ENCODE results near the gene EXOC3L4.

EXOC3L4 gene

DNA sequence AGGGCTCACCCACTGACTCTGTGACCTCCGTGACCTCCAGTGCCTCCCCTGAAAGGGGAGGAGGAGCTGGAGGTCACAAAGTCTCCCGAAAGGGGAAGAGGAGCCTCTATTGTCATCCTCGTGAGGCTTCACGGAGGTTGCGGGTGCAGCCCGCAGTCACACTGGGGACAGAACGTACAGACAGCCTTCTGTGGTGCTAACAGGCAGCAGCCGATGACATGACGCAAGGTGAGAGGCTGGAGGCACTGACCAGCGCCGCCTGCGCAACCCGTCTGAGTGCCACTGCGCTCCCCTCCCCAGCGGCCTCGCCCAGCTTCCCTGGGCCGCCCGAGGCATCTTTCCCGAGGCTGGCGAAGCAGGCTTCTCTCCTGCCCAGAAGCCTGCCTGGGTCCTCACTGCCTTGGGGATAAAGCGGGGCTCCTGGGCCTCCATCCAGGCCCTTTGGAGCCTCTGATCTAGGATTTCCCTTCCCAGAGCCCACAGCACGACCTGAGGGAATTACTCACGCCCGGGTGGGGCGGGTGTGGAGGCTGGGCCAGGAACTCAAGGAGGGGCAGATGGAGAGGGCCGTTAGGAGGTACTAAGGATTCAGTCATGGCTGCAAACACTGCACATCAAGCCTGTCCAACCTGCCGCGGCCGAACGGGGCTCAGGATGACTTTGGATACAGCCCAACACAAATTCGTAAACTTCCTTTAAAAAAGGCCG lies 22.8 kb upstream of the EXOC3L4 start:
- DNase-seq: no peak

DNA sequence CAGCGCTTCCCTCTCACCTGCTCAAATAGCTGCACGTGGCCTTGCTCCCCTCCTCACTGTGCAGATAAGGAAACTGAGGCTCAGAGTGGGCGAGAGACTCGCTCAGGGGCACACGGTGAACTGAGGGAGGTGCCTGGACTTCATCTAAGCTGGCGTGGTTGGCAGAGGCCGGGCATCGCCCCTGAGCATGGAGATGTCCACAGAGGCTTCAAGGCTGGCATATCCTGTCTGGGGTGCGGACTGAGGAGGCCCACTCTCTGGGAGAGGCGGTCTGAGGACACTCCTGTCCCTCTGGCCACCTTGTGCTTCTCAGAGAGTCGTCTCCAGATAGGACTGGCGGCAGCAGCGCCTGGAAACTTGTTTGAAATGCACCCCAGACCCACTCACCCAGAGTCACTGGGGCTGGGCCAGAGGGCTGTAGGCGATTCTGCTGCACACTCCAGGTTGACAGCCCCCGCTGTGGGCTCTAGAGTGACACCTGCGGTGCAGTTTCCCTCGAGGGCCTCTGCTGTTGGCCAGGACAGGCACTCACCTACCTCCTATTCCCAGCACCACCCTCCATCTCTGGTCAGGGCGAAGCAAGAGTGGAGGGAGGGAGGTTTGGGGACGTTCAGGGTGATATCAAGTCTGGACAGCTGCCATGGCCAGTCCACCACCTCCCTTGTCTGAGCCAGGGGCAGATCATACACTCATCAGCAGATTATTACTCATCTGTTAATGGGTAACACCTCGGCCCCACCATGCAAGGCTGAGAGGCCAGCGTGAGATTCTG lies 21.7 kb upstream of the EXOC3L4 start:
- DNase-seq: no peak

DNA sequence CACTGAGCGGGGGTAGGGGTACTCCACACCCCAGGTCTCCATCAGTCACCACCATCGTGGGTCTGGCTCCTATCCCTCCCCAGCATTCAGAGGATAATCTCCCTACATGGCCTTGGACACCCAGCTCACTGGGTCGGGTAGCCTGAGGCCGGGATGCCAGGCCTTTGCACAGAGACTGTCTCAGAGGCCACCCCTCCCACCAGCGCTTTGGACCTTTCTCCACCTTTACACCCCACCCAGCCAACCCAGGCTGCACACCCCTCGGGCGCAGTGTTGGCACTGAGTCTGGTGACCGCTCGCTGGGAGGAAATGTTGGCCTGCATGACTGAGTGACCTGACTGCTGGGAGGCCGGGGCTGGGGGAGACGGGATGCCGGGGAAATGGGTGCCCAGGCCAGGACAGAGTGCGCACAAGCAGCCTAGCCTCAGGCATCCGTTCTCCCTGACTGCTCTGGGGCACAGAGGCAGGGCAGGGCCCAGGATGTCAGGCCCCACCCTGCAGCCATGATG lies 21.1 kb upstream of the EXOC3L4 start:
- DNase-seq: no peak

DNA sequence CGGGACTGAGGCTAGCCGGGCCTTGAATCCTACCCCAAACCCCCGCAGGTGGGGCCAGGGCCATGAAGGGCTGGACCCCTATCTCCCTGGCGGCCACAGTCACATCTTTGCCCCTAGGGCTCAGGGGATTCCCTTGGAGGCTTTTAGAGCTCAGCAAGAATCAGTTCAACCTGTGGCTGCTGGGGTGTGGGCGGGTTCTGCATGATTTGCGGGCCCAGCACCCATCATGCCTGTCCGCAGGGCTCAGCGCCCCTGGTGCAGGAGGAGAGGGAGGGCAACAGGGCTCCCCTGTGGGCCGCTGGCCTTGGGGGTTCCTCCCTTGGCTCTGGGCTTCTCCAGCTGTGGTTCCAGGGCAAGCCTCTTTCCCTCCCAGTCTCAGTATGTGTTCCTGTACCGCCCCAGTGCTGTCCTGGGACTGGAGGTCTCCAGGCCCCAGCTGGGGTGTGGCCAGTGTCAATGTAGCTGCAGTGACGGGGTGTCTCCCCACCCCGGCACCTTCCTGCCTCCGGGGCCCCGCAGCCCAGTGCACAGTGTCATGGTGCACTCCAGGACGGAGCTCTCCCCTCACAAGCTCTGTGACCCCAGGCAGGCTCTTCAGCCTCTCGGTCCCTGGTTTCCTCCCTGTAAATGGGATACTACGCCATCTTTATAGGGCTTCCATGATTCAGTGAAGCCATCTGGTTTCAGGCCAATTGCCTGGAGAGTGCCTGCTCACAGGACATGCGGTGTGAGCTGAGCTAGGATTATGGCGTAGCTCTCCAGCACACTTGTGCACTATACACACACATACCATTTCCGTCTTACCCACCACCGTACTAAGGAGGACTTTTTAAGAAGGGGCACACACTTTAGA lies 20.4 kb upstream of the EXOC3L4 start:
- no peak for DNase-seq

DNA sequence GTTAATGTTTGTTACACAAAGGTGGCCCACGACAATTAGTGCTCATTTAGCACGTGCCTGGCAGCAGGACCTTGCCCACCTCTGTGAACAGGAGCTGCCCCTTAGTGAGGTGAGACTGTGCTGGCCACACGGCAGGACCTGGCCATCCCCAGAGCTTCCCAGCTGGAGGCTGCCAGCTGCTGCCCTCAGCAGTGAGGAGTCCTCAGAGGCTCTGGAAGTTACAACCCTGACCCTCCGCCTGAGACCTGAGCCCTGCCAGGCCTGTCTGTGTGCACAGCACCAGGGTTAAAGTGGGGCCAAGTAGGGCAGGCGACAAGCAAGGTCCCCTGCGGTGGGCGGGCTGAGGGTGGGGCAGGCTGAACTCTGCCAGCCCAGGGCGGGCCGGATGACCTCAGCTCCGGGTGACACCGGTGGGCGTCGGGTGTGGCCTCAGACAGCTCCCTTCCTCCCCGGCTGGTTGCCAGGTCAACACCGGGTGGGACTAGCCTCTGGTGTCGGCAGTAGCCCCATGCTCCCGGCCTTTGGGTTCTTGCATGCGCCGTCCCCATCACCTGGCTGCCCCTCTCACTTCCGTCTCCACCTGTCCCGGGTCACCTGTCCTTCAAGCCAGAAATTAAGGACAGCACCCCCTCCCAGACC lies 19.7 kb upstream of the EXOC3L4 start:
- no peak for DNase-seq

DNA sequence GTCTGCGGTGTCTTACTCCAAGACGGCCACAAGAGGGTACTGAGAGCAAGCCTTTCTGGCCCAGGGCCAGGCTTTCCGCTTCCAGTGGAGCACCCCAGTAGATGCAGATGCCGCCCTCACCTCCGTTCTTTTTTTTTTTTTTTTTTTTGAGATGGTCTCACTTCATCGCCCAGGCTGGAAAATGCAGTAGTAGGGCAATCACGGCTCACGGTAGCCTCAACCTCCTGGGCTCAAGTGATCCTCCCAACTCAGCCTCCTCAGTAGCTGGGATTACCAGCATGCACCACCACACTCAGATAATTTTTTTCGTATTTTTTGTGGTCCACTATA lies 16.1 kb upstream of the EXOC3L4 start:
- DNase-seq: peak; percentile 58

DNA sequence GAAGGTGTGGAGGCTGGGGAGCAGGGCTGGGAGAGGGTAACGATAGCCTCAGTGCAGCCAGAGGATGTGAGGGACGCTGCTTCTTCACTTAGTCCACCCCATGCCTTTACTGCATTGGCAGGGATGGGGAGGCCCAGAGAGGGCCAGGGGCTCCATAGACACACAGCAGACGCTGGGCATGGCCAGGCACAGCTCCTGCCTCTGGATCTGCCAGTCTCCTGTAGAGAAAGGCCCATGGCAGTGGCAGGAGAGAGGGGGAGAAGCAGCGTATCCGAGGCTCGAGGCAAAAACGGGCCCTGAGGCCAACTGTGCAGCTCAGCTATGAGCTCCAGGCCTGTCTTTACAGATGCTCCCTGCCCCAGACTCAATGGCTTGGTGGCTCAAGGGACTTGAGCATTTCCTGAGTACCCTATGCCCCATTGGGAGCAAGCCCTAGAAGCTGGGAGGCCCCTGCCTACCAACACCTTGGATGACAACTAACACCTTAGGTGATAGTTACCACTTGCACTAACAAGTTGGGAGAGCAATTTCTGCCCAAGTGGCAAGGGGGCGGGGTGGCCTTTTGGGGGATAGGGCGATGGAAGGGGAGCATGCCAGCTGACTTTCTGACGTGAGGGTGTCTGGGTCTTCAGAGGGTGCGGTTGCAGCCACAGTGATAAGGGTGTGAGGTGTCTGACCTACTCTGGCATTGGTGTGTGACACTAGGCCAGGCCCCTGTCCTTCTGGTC lies 15.5 kb upstream of the EXOC3L4 start:
- DNase-seq: no peak

DNA sequence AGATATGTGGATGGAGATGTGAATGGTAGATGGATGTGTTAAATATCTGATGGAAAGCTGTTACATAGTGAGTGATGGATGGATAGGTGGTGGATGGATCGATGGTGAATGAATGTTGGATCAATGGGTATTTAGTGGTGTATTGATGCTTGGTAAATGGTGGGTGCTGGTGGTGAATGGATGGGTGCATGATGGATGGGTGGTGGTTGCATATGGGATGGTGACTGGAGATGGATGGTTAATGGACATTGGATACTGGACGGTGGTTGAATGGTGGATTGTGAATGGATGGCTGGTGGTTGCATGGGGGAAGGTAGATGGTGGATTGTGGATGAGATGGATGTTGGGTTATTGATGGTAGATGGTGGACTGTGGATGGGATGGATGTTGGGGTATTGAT lies 12.6 kb upstream of the EXOC3L4 start:
- no peak for DNase-seq

DNA sequence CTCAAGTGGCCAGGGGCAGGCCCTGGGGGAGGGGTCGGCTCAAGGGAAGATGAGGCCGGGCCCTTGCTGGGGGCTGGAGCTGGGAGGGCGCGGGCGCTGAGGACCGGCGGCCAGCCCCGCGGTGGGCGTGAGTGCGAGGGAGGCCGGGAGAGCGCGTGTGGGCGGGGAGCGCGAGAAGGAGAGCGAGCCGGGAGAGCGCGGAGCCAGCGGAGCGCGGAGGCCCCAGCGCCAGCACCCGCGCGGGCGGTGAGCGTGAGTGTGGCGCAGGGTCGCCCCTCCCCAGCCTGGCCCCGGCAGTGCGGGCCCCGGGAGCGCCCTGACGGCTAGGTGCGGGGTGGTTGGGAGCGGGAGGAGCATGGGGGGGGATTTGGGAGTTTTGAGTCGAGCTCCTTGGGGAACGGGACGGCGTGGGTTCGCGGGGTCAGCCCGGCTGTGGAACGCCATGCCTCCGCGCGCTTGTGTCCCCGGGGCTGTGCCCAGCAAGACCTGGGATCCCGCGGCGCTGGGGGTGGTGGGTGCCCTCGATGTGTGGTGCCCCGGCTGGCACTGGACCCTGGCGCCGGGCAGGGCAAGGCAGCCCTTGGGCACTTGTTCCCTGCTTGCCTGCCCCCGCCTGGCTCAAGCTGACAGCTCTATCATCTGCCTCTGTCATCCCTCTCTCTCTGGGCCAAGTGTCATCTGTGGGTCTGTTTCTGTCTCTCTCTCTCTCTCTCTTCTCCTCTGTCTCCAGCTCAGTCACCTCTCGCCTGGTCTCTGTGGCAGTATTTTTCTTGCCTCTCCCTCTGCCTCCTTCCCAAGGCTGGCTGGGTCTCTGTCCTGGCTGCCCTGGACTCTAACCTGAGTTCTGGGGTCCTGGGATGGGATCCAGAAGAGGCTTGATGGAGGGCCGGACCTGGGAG lies 10.3 kb upstream of the EXOC3L4 start, which contains the start of gene LBHD2:
Gene LBHD2, plus strand, starts transcription at position 190 of the 899 bp plus-strand sequence. CDS start 1,803 bp downstream, outside the sequence.
- DNase-seq: no peak

DNA sequence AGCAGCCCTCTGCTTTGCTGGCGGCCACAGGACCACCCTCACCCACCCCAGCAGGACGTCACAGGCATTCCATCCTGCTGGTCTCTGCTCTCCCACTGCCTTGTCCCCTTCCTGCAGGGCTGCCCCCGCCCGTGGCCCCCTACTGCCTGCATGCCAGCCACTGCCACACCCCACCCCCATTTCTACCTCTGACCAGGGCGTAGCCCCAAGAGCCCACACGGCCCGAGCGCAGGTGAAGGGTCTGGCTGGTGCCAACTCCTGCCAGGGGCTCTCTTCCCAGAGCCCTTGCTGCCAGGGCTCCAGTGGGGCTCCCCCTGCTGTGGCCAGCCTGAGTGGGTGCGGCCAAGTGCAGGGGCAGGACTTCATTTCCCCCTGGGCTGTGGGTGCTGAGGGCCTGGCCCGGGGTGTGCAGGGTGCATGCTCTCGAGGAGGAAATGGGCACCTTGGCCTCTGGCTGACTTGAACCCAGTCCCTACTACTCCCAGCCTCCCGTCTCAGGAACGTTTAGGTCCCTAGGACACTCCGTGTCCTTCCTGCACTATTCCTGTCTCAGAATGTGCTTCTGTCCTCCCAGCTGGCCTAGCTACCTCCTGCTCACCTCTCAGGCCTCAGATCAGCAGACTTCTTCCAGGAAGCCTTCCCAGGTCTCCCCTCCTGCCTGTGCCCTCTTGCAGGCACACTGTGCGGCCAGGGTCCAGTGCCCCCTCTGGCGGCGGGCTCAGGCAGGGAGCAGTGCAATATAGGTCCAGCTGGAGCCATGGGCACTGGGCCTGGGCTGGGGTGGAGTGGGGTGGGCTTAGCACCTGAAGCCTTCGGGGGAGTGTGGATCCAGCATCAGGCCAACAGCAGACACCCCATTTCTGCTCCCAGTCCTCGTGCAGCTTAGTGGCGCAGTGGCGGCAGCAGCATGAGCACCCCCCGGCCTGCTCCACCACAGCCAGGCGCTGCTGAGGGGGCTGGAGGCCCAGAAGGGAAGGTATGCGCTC lies 9.1 kb upstream of the EXOC3L4 start:
- no peak for DNase-seq

DNA sequence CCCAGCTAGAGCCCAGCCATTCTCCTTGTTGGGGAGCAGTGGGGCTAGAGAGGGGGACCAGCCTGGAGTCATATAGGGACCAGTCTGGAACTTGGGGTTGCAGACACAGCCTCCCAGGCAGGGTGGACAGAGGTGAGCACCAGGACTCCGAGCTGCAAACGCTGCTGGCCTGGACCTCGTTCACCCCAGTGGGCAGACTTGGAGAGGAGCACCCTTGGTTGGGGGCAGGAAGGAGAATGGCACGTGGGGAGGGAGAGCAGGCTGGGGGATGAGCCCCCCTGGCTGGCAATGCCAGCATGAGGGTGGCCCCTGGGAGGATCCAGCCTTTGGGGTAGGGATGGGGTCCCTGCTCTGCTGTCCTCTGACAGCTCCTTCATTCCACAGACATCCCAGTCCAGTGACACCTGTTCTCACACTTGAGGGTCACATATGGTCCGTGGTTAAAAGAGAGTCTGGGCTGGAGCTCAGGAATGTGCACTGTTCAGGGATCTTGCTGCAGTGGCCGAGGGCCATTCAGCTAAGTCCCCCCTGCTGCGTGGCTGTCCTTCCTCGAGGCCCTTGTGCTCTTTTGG lies 7.7 kb upstream of the EXOC3L4 start:
- no peak for DNase-seq

DNA sequence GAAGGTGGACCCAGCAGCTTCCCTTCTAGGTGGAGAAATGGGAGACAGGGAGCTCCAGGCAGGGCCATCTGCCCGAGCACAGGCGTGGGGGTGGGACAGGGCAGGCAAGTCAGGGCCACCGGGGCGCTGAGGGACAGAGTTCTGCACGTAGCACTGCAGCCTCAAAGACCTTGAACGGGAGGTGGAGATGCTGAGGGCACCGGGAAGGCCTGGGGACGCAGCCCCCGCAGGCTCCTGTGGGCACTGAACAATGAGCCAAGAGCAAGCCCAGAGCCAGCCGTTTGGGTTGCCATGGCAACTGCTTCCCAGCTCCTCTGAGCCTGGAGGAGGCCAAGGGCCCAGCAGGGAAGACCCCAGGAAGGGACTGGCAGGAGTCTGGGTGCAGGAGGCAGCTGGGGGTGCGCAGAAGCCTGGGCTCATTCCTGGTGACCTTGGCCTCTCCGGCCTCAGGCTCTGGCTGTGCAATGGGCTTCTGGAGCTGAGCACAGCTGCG lies 7.1 kb upstream of the EXOC3L4 start:
- no peak for DNase-seq

DNA sequence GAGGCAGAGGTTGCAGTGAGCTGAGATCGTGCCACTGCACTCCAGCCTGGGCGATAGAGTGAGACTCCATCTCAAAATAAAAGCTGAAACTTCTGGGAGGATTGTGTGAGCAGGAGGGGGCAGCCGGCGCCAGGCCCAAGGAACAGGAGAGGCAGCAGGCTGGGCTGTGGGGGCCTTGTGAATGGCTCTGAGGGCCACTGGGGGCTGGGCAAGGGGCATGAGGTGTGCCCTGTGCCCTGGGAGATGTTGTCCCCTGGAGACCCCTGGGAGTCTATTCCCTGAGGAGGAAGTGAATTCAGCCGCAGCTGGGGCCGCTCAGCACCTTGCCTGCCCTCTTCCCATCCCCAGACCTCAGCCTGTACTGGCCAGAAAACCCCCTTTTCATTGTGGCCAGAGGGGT lies 5.6 kb upstream of the EXOC3L4 start:
- no peak for DNase-seq

DNA sequence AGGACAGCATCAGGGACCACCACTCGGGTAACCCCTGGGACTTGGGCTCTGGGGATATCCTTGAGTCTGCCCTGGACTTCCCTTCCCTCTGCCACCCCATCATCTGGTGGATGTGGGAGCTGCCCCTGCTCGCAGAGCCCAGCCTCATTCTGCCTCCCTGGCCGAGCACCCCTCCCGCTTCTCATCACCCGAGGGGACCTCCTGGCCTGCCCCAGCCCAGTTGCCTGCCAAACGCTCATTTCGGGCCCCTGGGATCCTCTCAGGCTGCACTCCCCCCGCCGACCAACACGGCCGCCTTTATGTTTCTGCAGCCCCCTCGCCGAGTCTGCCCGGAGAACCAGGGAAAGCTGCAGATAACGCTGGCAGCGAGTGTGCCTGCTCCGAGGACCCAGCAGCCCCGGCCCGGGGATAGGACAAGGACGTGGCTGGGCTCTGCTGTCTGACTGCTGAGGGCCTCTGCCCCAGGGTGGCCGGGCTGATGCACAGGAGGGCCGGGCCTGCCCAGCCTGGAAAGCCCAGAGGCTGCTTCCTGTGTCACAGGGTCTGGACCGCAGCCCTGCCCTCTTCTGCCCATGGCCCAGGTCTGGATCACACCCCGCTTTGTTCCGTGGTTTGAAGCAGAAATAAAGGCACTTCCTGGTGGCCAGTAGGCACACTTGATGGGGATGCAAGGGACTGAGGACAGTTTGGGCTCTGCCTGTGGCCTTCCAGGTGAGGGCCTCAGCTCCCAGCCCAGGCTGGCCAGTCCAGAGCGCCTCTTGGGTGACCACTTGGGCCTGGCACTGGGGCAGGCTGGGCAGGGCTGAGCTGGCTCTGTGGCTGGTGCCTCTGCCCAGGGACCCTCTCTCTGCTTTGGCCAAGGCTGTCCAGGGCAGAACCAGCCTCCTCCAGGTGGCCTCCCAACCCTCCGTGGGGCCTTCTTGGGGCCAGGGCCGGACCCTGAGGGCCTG lies 4.9 kb upstream of the EXOC3L4 start:
- DNase-seq: no peak

DNA sequence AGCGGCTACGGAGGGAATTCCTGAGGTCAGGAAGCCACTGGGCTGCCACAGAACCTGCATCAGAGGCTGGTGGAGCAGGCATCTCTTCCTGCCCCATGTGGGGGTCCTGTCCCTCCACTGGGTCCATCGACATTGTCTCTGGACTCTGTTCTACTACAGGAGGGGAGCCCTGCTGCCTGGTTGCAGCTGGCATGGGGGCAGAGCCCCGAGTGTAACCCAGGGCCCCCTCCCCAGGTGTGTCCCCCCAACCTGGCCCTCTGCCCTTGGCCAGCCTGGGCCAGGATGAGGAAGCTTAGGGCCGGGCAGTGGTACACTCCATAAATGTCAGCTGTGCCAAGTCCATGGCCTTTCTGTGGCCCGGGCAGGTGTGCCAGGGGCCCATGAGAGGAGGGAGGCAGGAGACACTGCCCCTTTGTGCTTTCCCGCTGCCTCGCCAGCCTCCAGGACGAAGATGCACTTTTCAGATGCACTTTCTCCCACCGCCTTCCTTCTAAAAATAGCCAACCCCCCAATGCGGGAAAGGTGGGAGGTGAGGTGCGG lies 4.0 kb upstream of the EXOC3L4 start:
- no peak for DNase-seq

DNA sequence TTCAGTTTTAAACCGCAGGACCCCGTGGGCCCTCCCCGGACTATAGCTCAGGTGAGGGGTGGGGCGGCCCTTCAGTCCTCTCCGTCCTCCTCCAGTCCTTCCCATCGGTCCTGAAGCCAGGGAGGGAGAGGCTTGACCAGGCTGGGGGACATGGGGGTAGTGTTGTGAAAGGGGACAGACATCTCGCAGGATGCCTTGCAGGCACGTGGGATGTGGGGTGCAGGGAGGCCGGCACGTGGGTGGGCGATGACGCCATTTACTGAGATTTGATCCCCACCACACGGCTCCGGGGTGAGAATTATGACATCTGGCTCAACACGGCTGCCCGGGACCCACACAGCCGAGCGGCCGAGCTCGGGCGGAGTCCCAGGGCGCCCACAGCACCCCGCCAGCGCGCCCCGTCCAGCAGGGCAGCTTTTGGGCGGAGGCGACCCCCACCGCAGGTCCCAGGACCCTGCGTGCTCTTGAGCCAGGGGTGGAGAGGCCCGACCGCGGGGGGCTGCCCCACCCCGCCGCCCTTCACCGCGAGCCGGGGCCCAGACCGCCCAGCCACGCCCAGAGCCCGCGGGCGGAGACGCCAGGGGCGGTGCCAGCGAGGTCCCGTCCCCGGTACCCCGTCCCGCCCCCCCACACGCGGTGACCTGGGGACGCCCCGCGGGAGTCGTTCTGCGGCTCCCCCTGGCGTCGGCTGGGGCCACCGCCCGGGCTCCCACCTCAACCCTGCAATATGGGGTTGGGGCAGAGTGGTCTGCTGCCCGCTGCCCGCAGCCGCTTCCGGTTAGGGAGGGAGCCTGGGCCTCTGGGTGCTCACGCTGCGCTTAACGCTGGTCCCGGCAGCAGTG lies 3.3 kb upstream of the EXOC3L4 start:
- no peak for DNase-seq

DNA sequence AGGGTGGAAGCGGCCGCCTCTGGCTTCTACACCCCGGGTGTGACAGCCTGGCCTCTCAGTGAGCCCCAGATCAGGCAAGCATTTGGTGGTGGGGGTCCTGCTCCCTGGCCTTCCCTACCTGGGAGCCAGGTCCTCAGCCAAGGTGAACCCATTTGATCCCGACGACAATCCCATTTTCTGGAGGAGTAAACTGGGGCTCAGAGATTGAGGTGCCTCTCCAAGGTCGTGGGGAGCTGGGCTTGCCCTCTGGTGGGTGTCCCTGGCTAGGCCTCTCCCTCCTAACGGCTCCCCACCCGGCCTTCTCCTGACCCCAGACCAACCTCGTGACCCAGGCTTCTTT lies 2.7 kb upstream of the EXOC3L4 start:
- no peak for DNase-seq
